SK-N-SH (cell line): ENCODE measurements around the gene SND1. TPM values are rescaled to one million over a fixed set of nuclear protein-coding genes. Genes with fewer than 3 reads are reported as not detected.

Source experiments
- CTCF ChIA-PET: fragments of 300-600, 350-600 bp; formaldehyde crosslinking; extraction: SDS; loops from one replicate; lab custom pipeline; 2021; lab: Yijun Ruan, JAX
- POLR2A ChIA-PET: fragments of 350-600 bp; sonication (Branson Sonifier 250); formaldehyde crosslinking; extraction: SDS; loops from one replicate; lab custom pipeline; 2020; ENCODE audit warnings: antibody characterized with exemption, inconsistent platforms; lab: Yijun Ruan, JAX
- DNase-seq: peaks from one replicate; pipeline ENCODE4 v3.0.0; 2012
- H2AFZ ChIP-seq: fragments of 200-600 bp; sonication (generic); 2 replicates; pipeline ENCODE4 v1.8.1; 2016; ENCODE audit warnings: antibody characterized with exemption, mild to moderate bottlenecking, low read depth
- H3F3A ChIP-seq: fragments of 200-600 bp; sonication (generic); replicated peaks from 2 replicates; pipeline ENCODE3; 2016; ENCODE audit warnings: antibody characterized with exemption, mild to moderate bottlenecking; ENCODE audit not compliant: insufficient read depth
- H3K27ac ChIP-seq, 2 experiments: fragments of 200-500 bp in 1 of 2; fragments of 200-600 bp in 1 of 2; sonication (Bioruptor generic) in 1 of 2; sonication (generic), shearing (Covaris generic) in 1 of 2; 2 replicates each; pipeline versions ENCODE4 v1.5.1 to v1.6.1; 2014 to 2016; ENCODE audit warnings: low read depth in 2 of 2, inconsistent platforms in 1 of 2, low read length in 1 of 2, mild to moderate bottlenecking in 1 of 2, mixed read lengths in 1 of 2
- H3K27me3 ChIP-seq: fragments of 200-600 bp; sonication (generic), shearing (Covaris generic); 2 replicates; pipeline ENCODE4 v1.6.1; 2016; ENCODE audit warnings: mixed run types; ENCODE audit not compliant: insufficient read depth
- H3K36me3 ChIP-seq, 2 experiments: fragments of 200-500 bp in 1 of 2; fragments of 200-600 bp in 1 of 2; sonication (Bioruptor generic) in 1 of 2; sonication (generic) in 1 of 2; replicated peaks in 1 of 2; 2 replicates each; pipeline versions ENCODE3 to v1.5.1; 2014 to 2016; ENCODE audit warnings: low read length in 1 of 2, mild to moderate bottlenecking in 1 of 2; ENCODE audit not compliant: insufficient read depth in 2 of 2, control insufficient read depth in 1 of 2
- H3K4me1 ChIP-seq, 2 experiments: fragments of 200-500 bp in 1 of 2; fragments of 200-600 bp in 1 of 2; sonication (Bioruptor generic) in 1 of 2; sonication (generic), shearing (Covaris generic) in 1 of 2; 2 replicates each; pipeline versions ENCODE4 v1.5.1 to v1.6.1; 2014 to 2016; ENCODE audit warnings: low read depth in 1 of 2, low read length in 1 of 2, mixed run types in 1 of 2; ENCODE audit not compliant: insufficient read depth in 2 of 2, control insufficient read depth in 1 of 2
- H3K4me2 ChIP-seq: fragments of 200-600 bp; sonication (generic), shearing (Covaris generic); 2 replicates; pipeline ENCODE4 v1.6.1; 2017; ENCODE audit warnings: mixed run types
- H3K4me3 ChIP-seq, 2 experiments: fragments of 200-500 bp in 1 of 2; fragments of 200-600 bp in 1 of 2; sonication (Bioruptor generic) in 1 of 2; sonication (generic), shearing (Covaris generic) in 1 of 2; 2 replicates each; pipeline versions ENCODE4 v1.5.1 to v1.8.1; 2014 to 2016; ENCODE audit warnings: low read depth in 2 of 2, inconsistent platforms in 1 of 2, low read length in 1 of 2, mild to moderate bottlenecking in 1 of 2, mixed read lengths in 1 of 2, moderate library complexity in 1 of 2
- H3K79me2 ChIP-seq: fragments of 200-600 bp; sonication (generic); 2 replicates; pipeline ENCODE4 v1.8.1; 2017; ENCODE audit warnings: mild to moderate bottlenecking; ENCODE audit not compliant: insufficient read depth
- H3K9ac ChIP-seq: fragments of 200-600 bp; sonication (generic); 2 replicates; pipeline ENCODE4 v1.6.1; 2017; ENCODE audit warnings: mixed run types
- H3K9me2 ChIP-seq: fragments of 200-600 bp; sonication (generic); 2 replicates; pipeline ENCODE4 v1.6.1; 2017; ENCODE audit warnings: mixed run types
- H3K9me3 ChIP-seq: fragments of 200-600 bp; sonication (generic); 2 replicates; pipeline ENCODE4 v1.6.1; 2017; ENCODE audit warnings: mixed run types, mild to moderate bottlenecking, moderate library complexity
- H4K20me1 ChIP-seq: fragments of 200-600 bp; sonication (generic); 2 replicates; pipeline ENCODE4 v1.6.1; 2017; ENCODE audit warnings: mild to moderate bottlenecking, mixed run types; ENCODE audit not compliant: insufficient read depth
- CHD2 ChIP-seq: fragments of 150-350 bp; IDR thresholded peaks from 2 replicates; pipeline ENCODE4 v1.6.1; 2018; ENCODE audit warnings: low read length; ENCODE audit not compliant: partially characterized antibody
- EZH2phosphoT487 ChIP-seq: fragments of 200-600 bp; sonication (generic); IDR thresholded peaks from 2 replicates; pipeline ENCODE4 v1.6.1; 2017; ENCODE audit warnings: low read depth, mixed run types, mild to moderate bottlenecking, antibody characterized with exemption, moderate library complexity, borderline replicate concordance
- FOXM1 ChIP-seq: IDR thresholded peaks from 2 replicates; pipeline ENCODE4 v1.4.0; 2012; ENCODE audit warnings: low read depth, mild to moderate bottlenecking
- GATA2 ChIP-seq: sonication (generic); formaldehyde crosslinking; IDR thresholded peaks from 2 replicates; pipeline ENCODE4 v1.5.0; 2020; ENCODE audit warnings: mild to moderate bottlenecking, missing genetic modification reagents
- JUND ChIP-seq: IDR thresholded peaks from 2 replicates; pipeline ENCODE4 v1.4.0; 2012
- MEF2A ChIP-seq: IDR thresholded peaks from 2 replicates; pipeline ENCODE4 v1.4.0; 2012; ENCODE audit warnings: low read depth, borderline replicate concordance
- MXI1 ChIP-seq: IDR thresholded peaks from 2 replicates; pipeline ENCODE4 v1.6.1; 2012; ENCODE audit warnings: mild to moderate bottlenecking, low read depth, low read length, improper control_type of control experiment
- RCOR1 ChIP-seq: fragments of 150-350 bp; IDR thresholded peaks from 2 replicates; pipeline ENCODE4 v1.6.1; 2017; ENCODE audit warnings: antibody characterized with exemption, low read length
- RFX5 ChIP-seq: IDR thresholded peaks from 2 replicates; pipeline ENCODE4 v1.6.1; 2012; ENCODE audit warnings: mild to moderate bottlenecking, improper control_type of control experiment, low read length
- RXRA ChIP-seq: IDR thresholded peaks from 2 replicates; pipeline ENCODE4 v1.4.0; 2012; ENCODE audit warnings: low read depth, mild to moderate bottlenecking, borderline replicate concordance
- SMC3 ChIP-seq: IDR thresholded peaks from 2 replicates; pipeline ENCODE4 v1.6.1; 2012; ENCODE audit warnings: low read depth, low read length, improper control_type of control experiment
- TAF1 ChIP-seq: IDR thresholded peaks from 2 replicates; pipeline ENCODE4 v1.6.1; 2012; ENCODE audit warnings: low read depth, mild to moderate bottlenecking, low read length, moderate library complexity, borderline replicate concordance
- TCF12 ChIP-seq: IDR thresholded peaks from 2 replicates; pipeline ENCODE4 v1.4.0; 2012
- USF2 ChIP-seq: fragments of 150-350 bp; IDR thresholded peaks from 2 replicates; pipeline ENCODE4 v1.6.1; 2017; ENCODE audit warnings: antibody characterized with exemption, low read length, low read depth, borderline replicate concordance
- WGBS: methylation state at CpG from one replicate; pipeline ENCODE4 v1.1.6; 2017; ENCODE audit warnings: low lambda C conversion rate; 5-methylcytosine and 5-hydroxymethylcytosine counted together
- polyA plus RNA-seq, 3 experiments: library from polyadenylated mRNA; depleted of rRNA; stranded (reverse); fragments of >200 nt; gene quantifications; 2 replicates each; pipeline ENCODE4 v1.2.3, GENCODE V29; 2012
- TF ChIP-seq, protein P1 (sequence below): IDR thresholded peaks from 2 replicates; pipeline ENCODE4 v1.4.0; 2012; ENCODE audit warnings: low read depth
- TF ChIP-seq, protein P2 (sequence below): IDR thresholded peaks from 2 replicates; pipeline ENCODE4; 2012
- TF ChIP-seq, protein P3 (sequence below): fragments of 200-600 bp; sonication (generic); IDR thresholded peaks from 2 replicates; pipeline ENCODE4 v1.6.1; 2017; ENCODE audit warnings: antibody characterized with exemption, mild to moderate bottlenecking, moderate library complexity
- TF ChIP-seq, protein P4 (sequence below): IDR thresholded peaks from 2 replicates; pipeline ENCODE4 v1.4.0; 2012; ENCODE audit warnings: low read depth, borderline replicate concordance
- TF ChIP-seq, protein P5 (sequence below): IDR thresholded peaks from 2 replicates; pipeline ENCODE4 v1.4.0; 2012; ENCODE audit warnings: low read depth, borderline replicate concordance

SND1 gene
- polyA plus RNA-seq, 1 of the 3 experiments (the other 2 are of a cell fraction) = 165 TPM

DNA sequence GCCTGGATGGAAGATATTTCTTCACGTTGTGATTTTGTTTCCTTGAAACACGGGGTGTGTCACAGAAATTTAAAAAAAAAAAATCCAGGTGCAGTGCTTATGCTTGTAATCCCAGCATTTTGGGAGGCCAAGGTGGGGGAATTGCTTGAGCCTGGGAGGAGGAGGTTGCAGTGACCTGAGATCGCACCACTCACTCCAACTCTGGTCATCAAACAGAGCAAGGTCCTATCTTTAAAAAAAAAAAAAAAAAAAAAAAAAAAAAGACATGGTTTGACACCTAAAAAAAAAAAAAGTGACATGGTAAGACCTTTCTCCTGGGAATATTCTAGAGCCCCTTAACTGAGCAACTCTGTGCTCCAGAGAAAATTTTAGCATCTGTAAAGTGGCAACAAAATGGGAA is 388.2 kb downstream of the SND1 start:
- H3K4me1 ChIP-seq = peaks cover 2 to 11% of the 10 kb centered on the region in 2 experiments; a peak in 2 of 4 replicates
- H3K9ac ChIP-seq = no peak overlapping the region
- H3K36me3 ChIP-seq = peaks cover 8 to 10% of the 10 kb centered on the region in 2 experiments
- ChIA-PET CTCF (interaction anchor here (0.6 to 8.7 kb wide), 7 partner anchors 12 to 331 kb away, joined by 3 to 165 read pairs (median 3); no protein-coding TSS in a partner anchor), POLR2A (no interaction called here)
- 98% methylated on average over 3 of the region's 3 CpGs for WGBS
- no peaks in the 10 kb centered on the region for H3K27me3 ChIP-seq
- no peaks in the 10 kb centered on the region for H3K9me2 ChIP-seq
- no peak overlapping the region for H3K4me3 ChIP-seq
- no peak overlapping the region for H3K4me2 ChIP-seq
- no peak for TF ChIP-seq FOXM1
- no peak for TF ChIP-seq GATA2 (CRISPR knock-in tag)
- TF ChIP-seq, protein P1, sequence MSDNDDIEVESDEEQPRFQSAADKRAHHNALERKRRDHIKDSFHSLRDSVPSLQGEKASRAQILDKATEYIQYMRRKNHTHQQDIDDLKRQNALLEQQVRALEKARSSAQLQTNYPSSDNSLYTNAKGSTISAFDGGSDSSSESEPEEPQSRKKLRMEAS = no peak
- TF ChIP-seq, protein P2, sequence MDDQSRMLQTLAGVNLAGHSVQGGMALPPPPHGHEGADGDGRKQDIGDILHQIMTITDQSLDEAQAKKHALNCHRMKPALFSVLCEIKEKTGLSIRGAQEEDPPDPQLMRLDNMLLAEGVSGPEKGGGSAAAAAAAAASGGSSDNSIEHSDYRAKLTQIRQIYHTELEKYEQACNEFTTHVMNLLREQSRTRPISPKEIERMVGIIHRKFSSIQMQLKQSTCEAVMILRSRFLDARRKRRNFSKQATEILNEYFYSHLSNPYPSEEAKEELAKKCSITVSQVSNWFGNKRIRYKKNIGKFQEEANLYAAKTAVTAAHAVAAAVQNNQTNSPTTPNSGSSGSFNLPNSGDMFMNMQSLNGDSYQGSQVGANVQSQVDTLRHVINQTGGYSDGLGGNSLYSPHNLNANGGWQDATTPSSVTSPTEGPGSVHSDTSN = no peak
- TF ChIP-seq USF2 = no peak
- H4K20me1 ChIP-seq = peaks cover 67% of the 10 kb centered on the region
- no peak overlapping the region for H3K27ac ChIP-seq
- DNase-seq = no peak
- no peak overlapping the region for H2AFZ ChIP-seq
- no peaks in the 10 kb centered on the region; the same call in 1 of the 2 replicates for H3K79me2 ChIP-seq
- H3F3A ChIP-seq = peaks cover 3% of the 10 kb centered on the region
- no peaks in the 10 kb centered on the region for H3K9me3 ChIP-seq

DNA sequence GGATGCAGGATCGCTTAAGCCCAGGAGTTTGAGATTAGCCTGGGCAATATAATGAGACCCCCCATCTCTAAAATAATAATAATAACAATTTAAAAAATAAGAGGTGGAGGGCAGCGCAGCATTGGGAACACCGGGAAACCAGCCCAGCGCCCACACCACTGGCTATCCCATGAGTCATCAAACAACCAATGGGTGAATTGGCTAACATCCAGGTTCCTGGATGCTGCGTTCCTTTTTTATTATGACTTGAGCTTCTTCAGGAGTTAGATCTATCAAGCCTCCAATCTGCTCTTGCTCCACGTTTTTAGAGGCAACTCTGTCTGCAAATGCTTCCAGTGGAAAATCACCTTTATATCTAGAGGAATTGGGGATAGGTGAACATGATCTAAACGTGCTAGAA is 389.2 kb downstream of the SND1 start:
- peaks cover 8 to 10% of the 10 kb centered on the region in 2 experiments for H3K36me3 ChIP-seq
- no peak overlapping the region for H3K27ac ChIP-seq
- no peak overlapping the region for H3K4me3 ChIP-seq
- no peaks in the 10 kb centered on the region for H3K9me3 ChIP-seq
- no peak for DNase-seq
- 43% methylated on average over 7 of the region's 7 CpGs for WGBS
- peaks cover 2 to 11% of the 10 kb centered on the region in 2 experiments; a peak in 1 of 4 replicates for H3K4me1 ChIP-seq
- ChIA-PET POLR2A (no interaction called here), CTCF (interaction anchor here (0.6 to 2.7 kb wide), 9 partner anchors 8 to 332 kb away, joined by 3 to 29 read pairs (median 3); no protein-coding TSS in a partner anchor)
- H3K9me2 ChIP-seq = no peaks in the 10 kb centered on the region
- 0 out of 2 replicates have a peak overlapping the region, but pooled peaks have one; percentile 2 for H3K4me2 ChIP-seq
- H2AFZ ChIP-seq = no peak overlapping the region
- H3K79me2 ChIP-seq = no peaks in the 10 kb centered on the region; the same call in 1 of the 2 replicates
- H4K20me1 ChIP-seq = peaks cover 62% of the 10 kb centered on the region
- H3K9ac ChIP-seq = no peak overlapping the region
- peaks cover 3% of the 10 kb centered on the region for H3F3A ChIP-seq
- H3K27me3 ChIP-seq = no peaks in the 10 kb centered on the region
- TF ChIP-seq MEF2A = no peak
- TF ChIP-seq MXI1 = no peak
- TF ChIP-seq, protein P3, sequence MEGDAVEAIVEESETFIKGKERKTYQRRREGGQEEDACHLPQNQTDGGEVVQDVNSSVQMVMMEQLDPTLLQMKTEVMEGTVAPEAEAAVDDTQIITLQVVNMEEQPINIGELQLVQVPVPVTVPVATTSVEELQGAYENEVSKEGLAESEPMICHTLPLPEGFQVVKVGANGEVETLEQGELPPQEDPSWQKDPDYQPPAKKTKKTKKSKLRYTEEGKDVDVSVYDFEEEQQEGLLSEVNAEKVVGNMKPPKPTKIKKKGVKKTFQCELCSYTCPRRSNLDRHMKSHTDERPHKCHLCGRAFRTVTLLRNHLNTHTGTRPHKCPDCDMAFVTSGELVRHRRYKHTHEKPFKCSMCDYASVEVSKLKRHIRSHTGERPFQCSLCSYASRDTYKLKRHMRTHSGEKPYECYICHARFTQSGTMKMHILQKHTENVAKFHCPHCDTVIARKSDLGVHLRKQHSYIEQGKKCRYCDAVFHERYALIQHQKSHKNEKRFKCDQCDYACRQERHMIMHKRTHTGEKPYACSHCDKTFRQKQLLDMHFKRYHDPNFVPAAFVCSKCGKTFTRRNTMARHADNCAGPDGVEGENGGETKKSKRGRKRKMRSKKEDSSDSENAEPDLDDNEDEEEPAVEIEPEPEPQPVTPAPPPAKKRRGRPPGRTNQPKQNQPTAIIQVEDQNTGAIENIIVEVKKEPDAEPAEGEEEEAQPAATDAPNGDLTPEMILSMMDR = no peak
- no peak for TF ChIP-seq CHD2
- TF ChIP-seq, protein P2 = 0 out of 2 replicates have a peak, but pooled peaks have one; percentile 14
- TF ChIP-seq, protein P4, sequence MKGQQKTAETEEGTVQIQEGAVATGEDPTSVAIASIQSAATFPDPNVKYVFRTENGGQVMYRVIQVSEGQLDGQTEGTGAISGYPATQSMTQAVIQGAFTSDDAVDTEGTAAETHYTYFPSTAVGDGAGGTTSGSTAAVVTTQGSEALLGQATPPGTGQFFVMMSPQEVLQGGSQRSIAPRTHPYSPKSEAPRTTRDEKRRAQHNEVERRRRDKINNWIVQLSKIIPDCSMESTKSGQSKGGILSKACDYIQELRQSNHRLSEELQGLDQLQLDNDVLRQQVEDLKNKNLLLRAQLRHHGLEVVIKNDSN = no peak
- TF ChIP-seq EZH2phosphoT487 = no peak
- TF ChIP-seq TCF12 = peak; percentile 59; the same call in 1 of the 2 replicates
- no peak for TF ChIP-seq RFX5
- TF ChIP-seq SMC3 = no peak
- 0 out of 2 replicates have a peak, but pooled peaks have one; percentile 14 for TF ChIP-seq RXRA
- TF ChIP-seq, protein P5, sequence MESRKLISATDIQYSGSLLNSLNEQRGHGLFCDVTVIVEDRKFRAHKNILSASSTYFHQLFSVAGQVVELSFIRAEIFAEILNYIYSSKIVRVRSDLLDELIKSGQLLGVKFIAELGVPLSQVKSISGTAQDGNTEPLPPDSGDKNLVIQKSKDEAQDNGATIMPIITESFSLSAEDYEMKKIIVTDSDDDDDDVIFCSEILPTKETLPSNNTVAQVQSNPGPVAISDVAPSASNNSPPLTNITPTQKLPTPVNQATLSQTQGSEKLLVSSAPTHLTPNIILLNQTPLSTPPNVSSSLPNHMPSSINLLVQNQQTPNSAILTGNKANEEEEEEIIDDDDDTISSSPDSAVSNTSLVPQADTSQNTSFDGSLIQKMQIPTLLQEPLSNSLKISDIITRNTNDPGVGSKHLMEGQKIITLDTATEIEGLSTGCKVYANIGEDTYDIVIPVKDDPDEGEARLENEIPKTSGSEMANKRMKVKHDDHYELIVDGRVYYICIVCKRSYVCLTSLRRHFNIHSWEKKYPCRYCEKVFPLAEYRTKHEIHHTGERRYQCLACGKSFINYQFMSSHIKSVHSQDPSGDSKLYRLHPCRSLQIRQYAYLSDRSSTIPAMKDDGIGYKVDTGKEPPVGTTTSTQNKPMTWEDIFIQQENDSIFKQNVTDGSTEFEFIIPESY = no peak
- TF ChIP-seq TAF1 = no peak
- TF ChIP-seq JUND = peak; percentile 83
- TF ChIP-seq FOXM1 = no peak
- no peak for TF ChIP-seq RCOR1
